Kidney (tissue), 14 donors: ENCODE data around the gene MARK2. TPM values are rescaled to one million over a fixed set of nuclear protein-coding genes. Genes with fewer than 3 reads are reported as not detected.

Experiments
- DNase-seq, 5 donors: peaks; one replicate each; pipeline ENCODE4 v3.0.0-alpha.2; 2013 to 2020
- FAIRE-seq: peaks from 2 replicates; lab custom pipeline; 2012; peaks lifted over from hg19 to GRCh38; lab: Jason Lieb, UNC
- H3K27ac ChIP-seq, 2 donors: one replicate each; pipeline ENCODE4 v1.7.0; 2013; ENCODE audit warnings: low read depth in 2 of 2, low read length in 2 of 2, inconsistent platforms in 1 of 2
- H3K27me3 ChIP-seq: one replicate; pipeline ENCODE4 v1.7.1; 2013; ENCODE audit warnings: low read length, inconsistent platforms; ENCODE audit not compliant: control insufficient read depth, insufficient read depth
- H3K36me3 ChIP-seq, 3 donors: one replicate each; pipeline versions ENCODE4 v1.7.0 to v1.7.1; 2013; ENCODE audit warnings: low read length in 3 of 3, control low read depth in 1 of 3, inconsistent platforms in 1 of 3; ENCODE audit not compliant: insufficient read depth in 3 of 3, control insufficient read depth in 2 of 3
- H3K4me1 ChIP-seq, 3 donors: one replicate each; pipeline versions ENCODE4 v1.7.0 to v1.7.1; 2013; ENCODE audit warnings: low read length in 3 of 3, inconsistent platforms in 1 of 3, low read depth in 1 of 3; ENCODE audit not compliant: control insufficient read depth in 2 of 3, insufficient read depth in 2 of 3
- H3K4me3 ChIP-seq, 3 donors: one replicate each; pipeline versions ENCODE4 v1.7.0 to v1.8.1; 2013; ENCODE audit warnings: low read length in 3 of 3, control low read depth in 1 of 3, inconsistent platforms in 1 of 3
- H3K9ac ChIP-seq, 3 donors: one replicate each; pipeline versions ENCODE4 v1.7.0 to v1.7.1; 2013; ENCODE audit warnings: low read length in 3 of 3, control low read depth in 1 of 3, inconsistent platforms in 1 of 3
- H3K9me3 ChIP-seq, 3 donors: one replicate each; pipeline versions ENCODE4 v1.7.0 to v1.7.1; 2013; ENCODE audit warnings: low read length in 3 of 3, control low read depth in 1 of 3, inconsistent platforms in 1 of 3; ENCODE audit not compliant: control insufficient read depth in 2 of 3, insufficient read depth in 1 of 3
- intact Hi-C: fragments of 100-400 bp; cut with DNase I; formaldehyde crosslinking; loops from one replicate; pipeline ENCODE4 v1.11.1; 2022
- polyA plus RNA-seq: library from polyadenylated mRNA; stranded (reverse); fragments of 350-450 nt; fragmentation: Illumina TruSeq; extraction: RNeasy Lipid Tissue Mini Kit (QIAGEN cat#74804); gene quantifications from one replicate; pipeline ENCODE4 v1.2.3, GENCODE V29; 2014; ENCODE audit warnings: low read depth, low replicate concordance; ENCODE audit not compliant: insufficient read depth
- total RNA-seq: library from RNA; stranded (reverse); fragmentation: NEBNext Ultra II Directional; extraction: Animal tissue kit (Norgen Biotek cat#: 25700); gene quantifications from one replicate; pipeline ENCODE4 v1.2.1, GENCODE V29; 2021
- TF ChIP-seq, protein P1 (sequence below): IDR thresholded peaks from 3 replicates; pipeline ENCODE4 v1.5.1; 2012; ENCODE audit warnings: mild to moderate bottlenecking, moderate library complexity, borderline replicate concordance; ENCODE audit not compliant: insufficient read depth; ENCODE audit errors: extremely low read depth
- donor health status: control.
- donor health status: control.
- donor health status: control.
- donor health status: control.
- donor health status: control.
- donor health status: DM: yes; HTN: yes; CAD: no.
- donor health status: Normal renal cell carcinoma (clear cell type).

MARK2 gene
- total and polyA plus RNA-seq, 2 donors from 2014 or later, result 11.7 to 42.6 TPM

- intact Hi-C loops, result no loop called here
- DNase-seq, result peak in 4 of 5 donors; percentile 44 to 72 (median 65)
- Histone ChIP-seq H3K27me3 (no peaks in the 10 kb centered on the region), H3K4me3 (no peak overlapping the region), H3K9me3 (no peaks in the 10 kb centered on the region), H3K9ac (no peak overlapping the region), H3K36me3 (peaks cover 0 to 9% (median 7%) of the 10 kb centered on the region in 3 donors), H3K27ac (no peak overlapping the region), H3K4me1 (no peaks in the 10 kb centered on the region)
- TF ChIP-seq, protein P1, sequence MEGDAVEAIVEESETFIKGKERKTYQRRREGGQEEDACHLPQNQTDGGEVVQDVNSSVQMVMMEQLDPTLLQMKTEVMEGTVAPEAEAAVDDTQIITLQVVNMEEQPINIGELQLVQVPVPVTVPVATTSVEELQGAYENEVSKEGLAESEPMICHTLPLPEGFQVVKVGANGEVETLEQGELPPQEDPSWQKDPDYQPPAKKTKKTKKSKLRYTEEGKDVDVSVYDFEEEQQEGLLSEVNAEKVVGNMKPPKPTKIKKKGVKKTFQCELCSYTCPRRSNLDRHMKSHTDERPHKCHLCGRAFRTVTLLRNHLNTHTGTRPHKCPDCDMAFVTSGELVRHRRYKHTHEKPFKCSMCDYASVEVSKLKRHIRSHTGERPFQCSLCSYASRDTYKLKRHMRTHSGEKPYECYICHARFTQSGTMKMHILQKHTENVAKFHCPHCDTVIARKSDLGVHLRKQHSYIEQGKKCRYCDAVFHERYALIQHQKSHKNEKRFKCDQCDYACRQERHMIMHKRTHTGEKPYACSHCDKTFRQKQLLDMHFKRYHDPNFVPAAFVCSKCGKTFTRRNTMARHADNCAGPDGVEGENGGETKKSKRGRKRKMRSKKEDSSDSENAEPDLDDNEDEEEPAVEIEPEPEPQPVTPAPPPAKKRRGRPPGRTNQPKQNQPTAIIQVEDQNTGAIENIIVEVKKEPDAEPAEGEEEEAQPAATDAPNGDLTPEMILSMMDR, result peak; percentile 28
- no peak for FAIRE-seq
Observed at GRCh38 chr11:63829823-63830489, 9.0 kb upstream of the MARK2 start.

DNA sequence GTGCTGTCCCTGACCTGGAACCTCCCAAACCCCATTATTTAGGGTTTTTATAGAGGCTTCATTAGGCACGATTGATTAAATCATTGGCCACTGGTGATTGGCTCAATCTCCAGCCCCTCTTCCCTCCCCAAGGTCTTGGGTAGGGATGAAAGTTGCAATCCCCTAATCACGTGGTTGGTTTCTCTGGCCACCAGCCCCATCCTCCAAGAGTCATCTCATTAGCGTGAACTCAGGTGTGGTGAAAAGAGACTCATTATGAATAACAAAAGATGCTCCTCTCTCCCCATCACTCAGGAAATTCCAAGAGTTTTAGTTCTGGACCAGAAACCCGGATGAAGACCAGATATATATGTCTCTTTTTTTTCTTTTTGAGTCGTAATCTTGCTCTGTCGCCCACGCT lies 7.6 kb upstream of the MARK2 start:
- Histone ChIP-seq H3K27ac (no peak overlapping the region), H3K4me3 (no peak overlapping the region), H3K27me3 (no peaks in the 10 kb centered on the region), H3K9ac (no peak overlapping the region), H3K9me3 (no peaks in the 10 kb centered on the region), H3K36me3 (peaks cover 0 to 3% (median 2%) of the 10 kb centered on the region in 3 donors), H3K4me1 (no peaks in the 10 kb centered on the region)
- FAIRE-seq, result no peak
- TF ChIP-seq, protein P1, result no peak
- intact Hi-C loops, result no loop called here
- no peak for DNase-seq

DNA sequence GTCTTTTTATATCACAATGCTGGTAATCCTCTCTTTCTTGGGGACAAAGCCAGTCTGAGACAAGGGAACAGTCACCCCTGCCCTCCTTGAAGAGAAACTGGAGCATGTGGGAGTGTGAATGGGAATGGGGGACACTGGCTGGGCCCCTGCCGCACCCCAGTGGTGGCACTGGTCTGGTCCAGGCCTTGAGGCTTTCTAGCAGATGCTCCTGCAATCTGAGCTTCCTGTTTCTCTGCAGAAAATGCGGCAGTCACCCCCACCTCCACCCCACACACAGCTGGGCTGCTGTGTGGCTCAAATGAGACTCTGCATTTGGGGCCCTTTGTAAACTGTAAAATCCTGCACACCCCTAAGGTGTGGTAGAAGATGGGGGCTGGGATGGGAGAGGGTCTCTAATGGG lies 6.6 kb upstream of the MARK2 start:
- H3K4me1 ChIP-seq, result peaks cover 0 to under 1% (median 0%) of the 10 kb centered on the region in 3 donors
- intact Hi-C loops, result no loop called here
- FAIRE-seq (no peak), DNase-seq (no peak)
- no peaks in the 10 kb centered on the region for H3K27me3 ChIP-seq
- TF ChIP-seq, protein P1, result no peak
- no peaks in the 10 kb centered on the region for H3K36me3 ChIP-seq
- no peak overlapping the region for H3K4me3 ChIP-seq
- H3K9ac ChIP-seq, result no peak overlapping the region
- H3K27ac ChIP-seq, result no peak overlapping the region
- H3K9me3 ChIP-seq, result no peaks in the 10 kb centered on the region

DNA sequence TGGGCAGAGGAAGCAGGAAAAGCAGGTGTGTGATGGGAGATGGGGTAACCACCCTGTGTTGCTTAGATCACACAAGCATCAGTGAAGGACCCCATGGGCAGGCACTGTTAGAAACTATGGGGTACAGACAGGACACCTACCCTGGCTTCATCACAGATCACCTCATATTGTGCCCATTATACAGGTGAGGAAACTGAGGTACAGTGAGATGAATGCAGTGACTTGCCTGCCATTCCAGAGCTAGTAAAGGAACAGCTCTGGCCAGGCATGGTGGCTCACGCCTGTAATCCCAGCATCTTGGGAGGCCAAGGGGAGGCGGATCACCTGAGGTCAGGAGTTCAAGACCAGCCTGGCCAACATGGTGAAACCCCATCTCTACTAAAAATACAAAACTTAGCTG lies 5.9 kb upstream of the MARK2 start:
- Histone ChIP-seq H3K36me3 (no peaks in the 10 kb centered on the region), H3K9me3 (no peaks in the 10 kb centered on the region), H3K4me1 (peaks cover 0 to 8% (median 6%) of the 10 kb centered on the region in 3 donors), H3K27me3 (no peaks in the 10 kb centered on the region), H3K4me3 (no peak overlapping the region), H3K27ac (no peak overlapping the region), H3K9ac (no peak overlapping the region)
- intact Hi-C loops, result no loop called here
- peak in 1 of 5 donors; percentile 14 for DNase-seq
- TF ChIP-seq, protein P1, result no peak
- no peak for FAIRE-seq
